Loucy (cell line): ENCODE measurements around the gene PPP1R3A.

ENCODE experiments used
- H2AFZ ChIP-seq: fragments of 200-600 bp; sonication (generic); 2 replicates; pipeline ENCODE4 v1.6.0; 2016; ENCODE audit warnings: antibody characterized with exemption, mild to moderate bottlenecking, low read length, moderate library complexity
- H3F3A ChIP-seq: fragments of 200-600 bp; 2 replicates; pipeline ENCODE4 v1.6.0; 2016; ENCODE audit warnings: antibody characterized with exemption, low read depth, mild to moderate bottlenecking
- H3K27me3 ChIP-seq: fragments of 200-600 bp; sonication (generic); 2 replicates; pipeline ENCODE4 v1.6.1; 2014; ENCODE audit warnings: low read length, mild to moderate bottlenecking; ENCODE audit not compliant: insufficient read depth, poor library complexity, severe bottlenecking
- H3K36me3 ChIP-seq: fragments of 200-600 bp; sonication (generic); 2 replicates; pipeline ENCODE4 v1.6.1; 2016; ENCODE audit warnings: low read length; ENCODE audit not compliant: insufficient read depth
- H3K4me1 ChIP-seq: fragments of 200-600 bp; sonication (generic); 2 replicates; pipeline ENCODE4 v1.5.1; 2014; ENCODE audit warnings: low read length, mild to moderate bottlenecking; ENCODE audit not compliant: insufficient read depth, poor library complexity, severe bottlenecking
- H3K4me2 ChIP-seq: fragments of 200-600 bp; sonication (generic); 2 replicates; pipeline ENCODE4 v1.6.0; 2014; ENCODE audit warnings: antibody characterized with exemption, low read length, low read depth, mild to moderate bottlenecking; ENCODE audit not compliant: poor library complexity, severe bottlenecking
- H3K4me3 ChIP-seq: fragments of 200-600 bp; sonication (generic); 2 replicates; pipeline ENCODE4 v1.5.1; 2014; ENCODE audit warnings: low read length, mild to moderate bottlenecking, mixed read lengths; ENCODE audit not compliant: poor library complexity, severe bottlenecking
- H3K79me2 ChIP-seq: fragments of 200-600 bp; sonication (generic); 2 replicates; pipeline ENCODE4 v1.6.1; 2014; ENCODE audit warnings: low read length; ENCODE audit not compliant: insufficient read depth
- H3K9ac ChIP-seq: fragments of 200-600 bp; sonication (generic); 2 replicates; pipeline ENCODE4 v1.6.0; 2014; ENCODE audit warnings: mild to moderate bottlenecking, low read depth, low read length, moderate library complexity; ENCODE audit not compliant: poor library complexity, severe bottlenecking
- H3K9me2 ChIP-seq: fragments of 200-600 bp; sonication (generic); replicated peaks from 2 replicates; pipeline ENCODE4 v1.6.1; 2016; ENCODE audit warnings: low read depth, low read length, mixed read lengths
- H3K9me3 ChIP-seq: fragments of 200-600 bp; sonication (generic); 2 replicates; pipeline ENCODE4 v1.6.1; 2014; ENCODE audit warnings: mild to moderate bottlenecking, antibody characterized with exemption, low read length, low read depth; ENCODE audit not compliant: insufficient read depth
- H4K20me1 ChIP-seq: fragments of 200-600 bp; sonication (generic); 2 replicates; pipeline ENCODE4 v1.6.0; 2014; ENCODE audit warnings: antibody characterized with exemption, low read length, mild to moderate bottlenecking; ENCODE audit not compliant: insufficient read depth, poor library complexity, severe bottlenecking
- CTCF ChIP-seq: fragments of 200-600 bp; sonication (generic); conservative IDR thresholded peaks from 2 replicates; pipeline ENCODE4 v1.5.1; 2014; ENCODE audit warnings: mild to moderate bottlenecking, antibody characterized with exemption, low read length
- EZH2phosphoT487 ChIP-seq: fragments of 200-600 bp; IDR thresholded peaks from 2 replicates; pipeline ENCODE4 v1.6.1; 2018; ENCODE audit warnings: antibody characterized with exemption, mild to moderate bottlenecking, moderate library complexity, borderline replicate concordance

Gene PPP1R3A

GRCh38 chr7:113872981-113873380 is 45.8 kb downstream of the PPP1R3A start:
- H3K79me2 ChIP-seq = no peaks in the 10 kb centered on the region
- no peaks in the 10 kb centered on the region for H4K20me1 ChIP-seq
- no peaks in the 10 kb centered on the region for H3K27me3 ChIP-seq
- H2AFZ ChIP-seq = no peak overlapping the region
- TF ChIP-seq CTCF = no peak
- no peak for TF ChIP-seq EZH2phosphoT487
- no peak overlapping the region for H3K4me2 ChIP-seq
- H3K4me3 ChIP-seq = no peak overlapping the region
- no peaks in the 10 kb centered on the region for H3K9me2 ChIP-seq
- H3K9ac ChIP-seq = no peak overlapping the region
- no peaks in the 10 kb centered on the region for H3K9me3 ChIP-seq
- no peaks in the 10 kb centered on the region for H3K36me3 ChIP-seq
- no peaks in the 10 kb centered on the region for H3F3A ChIP-seq
- no peaks in the 10 kb centered on the region for H3K4me1 ChIP-seq

GRCh38 chr7:113867325-113867724 is 51.5 kb downstream of the PPP1R3A start:
- no peak overlapping the region for H3K4me2 ChIP-seq
- H3K27me3 ChIP-seq = no peaks in the 10 kb centered on the region
- H3K4me3 ChIP-seq = no peak overlapping the region
- no peak overlapping the region for H3K9ac ChIP-seq
- H3F3A ChIP-seq = no peaks in the 10 kb centered on the region
- H3K9me3 ChIP-seq = no peaks in the 10 kb centered on the region
- no peak for TF ChIP-seq CTCF
- TF ChIP-seq EZH2phosphoT487 = no peak
- H3K4me1 ChIP-seq = no peaks in the 10 kb centered on the region
- no peaks in the 10 kb centered on the region for H3K9me2 ChIP-seq
- H4K20me1 ChIP-seq = no peaks in the 10 kb centered on the region
- H3K79me2 ChIP-seq = no peaks in the 10 kb centered on the region
- no peak overlapping the region for H2AFZ ChIP-seq
- no peaks in the 10 kb centered on the region for H3K36me3 ChIP-seq

- H3K4me1 ChIP-seq = no peaks in the 10 kb centered on the region
- H3K4me2 ChIP-seq = no peak overlapping the region
- H4K20me1 ChIP-seq = no peaks in the 10 kb centered on the region
- H3K9ac ChIP-seq = no peak overlapping the region
- no peaks in the 10 kb centered on the region for H3K27me3 ChIP-seq
- no peak overlapping the region for H3K4me3 ChIP-seq
- no peaks in the 10 kb centered on the region for H3F3A ChIP-seq
- no peaks in the 10 kb centered on the region for H3K79me2 ChIP-seq
- H3K36me3 ChIP-seq = no peaks in the 10 kb centered on the region
- TF ChIP-seq EZH2phosphoT487 (no peak), CTCF (no peak)
- H2AFZ ChIP-seq = no peak overlapping the region
- no peaks in the 10 kb centered on the region for H3K9me3 ChIP-seq
- no peaks in the 10 kb centered on the region for H3K9me2 ChIP-seq
These were observed 62.8 kb downstream of the PPP1R3A start for GRCh38 chr7:113856010-113856409.
